ENCODE data around the gene ABCA3.
"Not testable (repeated sequence)": the region's sequence is repeated elsewhere in the genome, so short reads cannot be mapped to it uniquely, and the experiment has no call there.

Gene ABCA3

DNA sequence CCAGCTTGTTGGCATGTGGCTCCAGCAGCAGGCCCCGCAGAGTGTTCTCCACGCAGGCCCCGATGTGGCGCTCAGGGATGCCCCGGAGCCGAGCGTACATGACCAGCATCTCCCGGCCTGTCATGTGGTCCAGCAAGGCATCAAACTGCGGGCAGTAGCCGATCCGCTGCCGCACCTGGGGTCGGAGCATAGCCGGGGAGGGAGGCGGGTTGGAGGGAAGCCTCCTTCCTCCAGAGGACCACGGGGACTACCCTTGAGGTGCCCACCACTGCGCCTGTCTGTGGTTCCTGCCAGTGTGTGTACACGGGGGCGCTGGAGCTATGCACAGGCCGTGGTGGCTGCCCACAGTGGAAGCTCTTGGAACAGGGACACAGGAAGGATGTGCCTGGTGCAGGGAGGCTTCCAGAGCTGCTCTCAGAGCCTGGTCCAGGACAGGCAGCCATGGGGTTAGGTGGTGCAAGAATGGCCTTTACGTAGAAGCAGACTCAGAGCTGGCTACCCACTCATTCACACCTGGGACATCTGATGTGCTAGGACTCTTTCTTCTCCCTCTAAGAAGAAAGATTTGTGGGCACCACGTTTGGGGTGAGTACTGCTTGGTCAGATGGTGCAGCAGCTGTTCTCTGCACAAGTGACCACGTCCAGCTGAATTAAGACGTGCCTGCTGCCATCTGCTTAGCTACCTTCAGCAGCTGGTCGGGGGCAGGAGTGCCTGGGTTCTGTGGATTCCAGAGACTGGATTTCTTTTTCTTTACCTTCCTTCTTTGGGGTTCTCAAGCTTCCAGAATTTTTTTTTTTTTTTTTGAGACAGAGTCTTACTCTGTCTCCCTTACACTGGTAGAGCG lies 61.4 kb downstream of the ABCA3 start:
- no peak for DNase-seq

DNA sequence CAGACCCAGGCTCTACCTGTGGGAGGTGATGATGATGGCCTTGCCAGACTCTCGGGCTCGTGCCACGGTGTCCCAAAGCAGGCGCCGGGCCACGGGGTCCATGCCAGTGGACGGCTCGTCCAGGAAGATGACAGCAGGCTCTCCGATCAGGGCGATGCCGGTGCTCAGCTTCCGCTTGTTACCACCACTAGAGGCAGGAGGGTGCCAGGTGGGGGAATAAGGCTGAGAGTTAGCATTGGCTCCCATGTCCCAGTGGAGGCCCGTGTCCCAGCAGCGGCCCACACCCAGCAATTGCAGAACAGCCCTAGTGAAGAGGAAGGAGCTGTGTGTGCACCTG lies 62.3 kb downstream of the ABCA3 start:
- DNase-seq: no peak

DNA sequence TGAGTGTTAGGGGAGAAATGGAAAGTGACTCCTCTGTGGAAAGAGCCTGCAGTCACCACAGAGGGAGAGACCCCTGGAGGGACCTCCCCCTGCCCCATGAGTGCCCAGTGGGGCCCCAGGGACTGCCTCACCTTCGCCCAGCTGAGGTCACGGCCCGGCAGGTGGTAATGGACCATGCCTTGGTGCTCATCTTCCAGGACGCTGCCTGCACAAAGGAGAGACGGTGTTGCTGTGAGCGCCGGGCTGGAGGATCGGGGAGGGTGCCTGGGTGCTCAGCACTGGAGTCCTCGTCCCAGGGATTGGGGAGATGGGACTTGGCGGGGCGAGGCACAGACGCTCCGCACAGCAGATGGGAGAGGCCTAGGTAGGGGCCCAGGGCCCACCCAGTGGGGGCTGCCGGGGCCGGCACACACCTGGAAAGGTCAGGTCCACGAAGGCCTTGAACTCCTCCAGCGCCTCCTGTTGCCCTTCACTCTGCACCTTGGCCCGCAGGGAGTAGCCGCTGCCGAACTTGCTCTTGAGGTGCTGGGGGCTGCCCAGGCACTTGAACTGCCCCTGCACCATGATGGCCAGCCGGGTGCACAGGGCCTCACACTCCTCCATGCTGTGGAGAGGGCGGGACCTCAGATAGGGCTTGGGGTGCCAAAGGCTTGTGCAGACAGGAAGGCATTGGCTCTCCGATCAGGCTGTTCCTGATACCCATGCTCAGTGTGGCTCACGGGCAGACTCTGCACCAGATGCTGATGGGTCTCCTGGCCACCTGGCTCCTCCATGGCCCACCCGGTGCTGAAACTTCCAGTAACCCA lies 62.9 kb downstream of the ABCA3 start:
- DNase-seq: no peak

DNA sequence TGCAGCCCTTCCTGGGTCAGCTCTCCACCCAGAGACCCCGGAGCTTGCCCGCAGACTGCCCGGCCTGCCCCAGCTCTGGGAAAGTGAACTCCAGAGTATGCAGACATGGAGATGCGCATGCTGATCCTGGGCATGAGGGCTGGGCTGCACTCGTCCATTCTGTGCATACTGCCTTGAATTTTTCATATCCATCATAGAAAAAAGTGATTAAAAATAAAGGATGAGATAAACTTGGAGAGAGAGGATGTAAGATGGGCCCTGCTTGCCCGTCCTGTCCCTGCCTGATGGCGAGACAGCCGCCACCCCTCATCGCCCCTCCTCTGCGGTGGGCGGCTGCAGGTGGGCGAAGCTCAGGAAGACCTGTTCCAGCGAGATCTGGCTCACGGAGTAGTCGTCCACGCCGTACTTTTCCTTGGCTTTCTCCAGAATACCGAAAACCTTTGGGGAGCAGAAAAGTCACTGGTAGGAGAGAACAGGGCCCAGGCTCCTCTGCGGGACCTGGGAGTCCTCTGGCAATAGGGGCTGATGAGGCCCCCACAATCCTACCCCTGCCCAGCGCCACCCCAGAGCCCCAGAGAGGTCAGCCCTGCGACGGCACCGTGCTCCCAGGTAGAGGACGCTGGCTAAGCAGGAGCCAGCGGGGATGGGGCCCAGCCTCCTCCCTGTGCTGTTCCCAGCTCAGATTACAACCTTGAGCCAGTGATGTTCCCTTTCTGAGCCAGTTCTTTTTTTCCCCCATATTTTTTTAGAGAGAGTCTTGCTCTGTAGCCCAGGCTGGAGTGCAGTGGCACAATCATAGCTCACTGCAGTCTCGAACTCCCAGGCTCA lies 63.9 kb downstream of the ABCA3 start:
- no peak for DNase-seq

DNA sequence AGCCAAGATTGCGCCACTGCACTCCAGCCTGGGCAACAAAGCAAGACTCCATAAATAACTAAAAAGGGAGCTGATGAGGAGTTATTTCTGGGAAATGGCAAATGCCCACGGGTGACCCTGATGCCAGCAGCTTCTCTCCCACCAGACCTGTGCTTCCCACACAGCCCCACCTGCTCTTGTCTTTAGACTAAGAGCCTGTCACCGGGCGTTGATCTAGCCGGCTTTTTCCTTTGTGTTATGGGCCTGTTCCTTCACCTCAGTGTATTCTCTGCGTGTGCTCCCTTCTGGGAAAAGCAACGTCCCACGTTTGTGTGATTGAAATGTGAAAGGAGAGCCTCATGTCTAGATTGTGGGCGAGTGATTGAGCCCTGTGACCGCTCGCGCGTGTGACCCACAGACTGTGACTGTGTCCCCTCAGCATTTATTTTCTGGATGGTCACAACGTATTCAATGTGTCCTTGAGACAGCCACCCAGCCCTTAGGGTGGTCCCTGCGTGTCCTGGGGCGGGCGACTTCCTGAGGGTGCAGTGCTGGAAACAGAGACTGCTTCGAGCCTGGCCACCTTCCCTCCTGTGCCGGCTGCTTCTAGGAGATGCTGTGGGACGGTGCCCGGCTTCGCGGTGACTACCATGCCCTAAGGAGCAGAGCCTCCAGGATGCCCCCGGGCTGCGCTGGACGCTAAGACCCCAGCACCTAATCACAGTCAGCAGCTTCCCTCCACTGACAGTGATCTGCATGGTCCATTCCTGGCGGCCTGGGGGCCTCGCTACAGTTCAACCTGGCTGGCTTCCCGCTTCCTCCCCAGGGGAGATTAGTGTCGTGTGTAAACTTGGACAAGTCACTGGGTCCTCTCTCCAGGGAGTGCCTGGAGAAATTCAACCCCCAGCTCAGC lies 64.8 kb downstream of the ABCA3 start:
- no peak for DNase-seq

DNA sequence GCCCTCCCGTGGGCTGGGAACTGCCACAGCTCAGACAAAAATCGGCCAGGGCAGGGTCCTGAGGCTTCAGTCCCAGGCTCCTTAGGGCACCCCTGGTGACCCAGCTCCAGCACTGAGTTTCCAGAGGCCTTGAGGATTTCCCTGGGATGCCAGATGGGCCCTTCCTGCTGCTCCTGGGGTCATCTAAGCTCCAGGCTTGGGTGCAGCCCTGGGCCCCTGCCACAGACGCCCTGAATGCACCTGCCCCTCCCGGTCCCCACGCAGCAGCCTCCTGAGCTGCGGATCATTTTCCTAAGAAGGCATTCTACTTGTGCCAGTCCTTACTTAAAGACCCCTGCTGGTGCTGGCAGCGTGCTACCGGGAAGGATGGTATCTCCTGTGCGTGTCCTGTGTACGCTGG lies 66.6 kb downstream of the ABCA3 start:
- no peak for DNase-seq

DNA sequence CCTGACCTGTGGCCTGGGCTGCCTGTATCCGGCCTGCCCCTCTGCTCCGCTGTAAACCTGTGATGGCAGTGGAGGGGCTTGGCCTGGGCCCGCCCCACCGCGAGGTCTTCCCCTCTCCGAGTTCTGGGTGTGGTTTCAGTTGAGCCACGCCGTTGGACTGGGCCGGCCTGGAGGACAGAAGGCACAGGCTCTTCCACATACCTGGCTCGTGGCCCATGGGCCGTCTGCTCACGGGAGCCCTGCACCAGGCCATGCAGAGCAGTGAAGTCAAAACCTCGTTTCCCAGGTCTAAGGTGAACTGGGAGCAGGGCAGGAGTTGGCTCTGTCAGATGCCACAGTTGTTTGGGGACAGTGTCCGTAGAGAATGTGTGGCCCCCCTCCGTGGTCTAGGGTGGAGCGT lies 67.0 kb downstream of the ABCA3 start:
- no peak for DNase-seq

DNA sequence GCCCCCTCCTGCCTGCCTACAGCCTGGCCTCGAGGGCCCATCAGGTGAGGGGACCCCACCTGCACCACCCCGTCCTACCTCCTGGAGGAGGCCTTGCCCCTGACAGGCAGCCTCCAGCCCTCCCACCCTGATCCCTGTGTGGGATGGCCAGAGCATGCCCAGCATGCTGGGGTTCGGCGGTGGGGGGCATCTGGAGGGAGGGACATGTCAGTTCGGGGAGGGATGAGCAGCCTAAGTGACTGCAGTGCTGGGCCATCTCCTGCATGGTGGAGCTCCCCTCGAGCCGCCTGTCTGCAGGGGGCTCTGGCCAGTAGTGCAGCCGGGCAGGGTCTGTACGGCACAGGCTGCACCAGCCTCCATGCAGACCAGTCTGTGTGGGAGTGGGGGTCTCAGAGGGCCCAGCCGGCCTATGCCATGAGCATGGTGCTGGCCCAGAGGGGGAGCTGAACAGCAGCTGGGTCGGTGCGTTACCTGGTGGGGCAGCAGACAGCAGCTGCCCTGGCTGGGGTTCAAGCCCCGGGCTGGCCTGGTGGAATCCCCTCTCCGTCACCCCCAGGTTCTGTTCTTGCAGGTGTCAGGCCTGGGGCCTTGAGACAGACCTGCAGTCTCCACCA lies 68.6 kb downstream of the ABCA3 start:
- DNase-seq: no peak

DNA sequence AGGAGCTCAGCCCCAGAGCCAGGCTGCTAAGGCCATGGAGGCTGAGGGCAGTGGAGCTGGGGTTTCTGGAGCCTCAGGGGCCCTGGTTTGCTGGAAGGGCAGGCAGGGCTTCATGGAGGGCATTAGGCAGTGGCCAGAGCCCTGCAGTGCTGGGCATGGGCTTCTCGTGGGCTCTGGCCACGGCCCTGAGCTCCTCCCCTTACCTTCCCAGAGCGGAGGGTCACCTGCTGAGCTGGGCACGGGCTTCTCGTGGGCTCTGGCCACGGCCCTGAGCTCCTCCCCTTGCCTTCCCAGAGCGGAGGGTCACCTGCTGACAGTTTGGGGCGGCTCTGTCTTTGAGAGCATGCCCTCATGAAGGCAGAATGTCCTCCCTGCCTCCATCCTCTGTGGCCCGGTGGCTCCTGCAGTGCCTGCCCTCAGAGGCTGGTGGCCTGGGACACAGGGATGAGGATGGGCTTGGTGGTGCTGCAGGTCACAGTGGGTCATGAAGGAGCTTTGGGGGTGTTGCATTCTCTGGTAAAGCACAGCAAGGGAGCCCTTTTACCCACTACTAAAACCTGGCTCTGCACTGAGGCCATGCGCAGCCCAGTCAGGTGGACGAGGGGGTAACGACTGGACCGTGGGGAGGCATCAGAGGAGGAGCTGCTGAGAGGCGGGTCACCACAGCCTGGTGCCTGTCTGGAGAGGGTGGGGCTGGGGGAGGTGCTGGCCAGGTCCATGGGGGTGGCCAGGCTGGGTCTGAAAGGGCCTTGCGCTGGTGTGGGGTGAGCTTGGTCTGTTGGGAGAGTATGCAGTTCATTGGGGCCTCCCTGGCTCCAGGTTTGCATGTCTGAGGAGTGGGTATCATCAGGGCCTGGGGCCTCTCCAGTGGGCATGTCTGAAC lies 69.7 kb downstream of the ABCA3 start:
- DNase-seq: no peak

DNA sequence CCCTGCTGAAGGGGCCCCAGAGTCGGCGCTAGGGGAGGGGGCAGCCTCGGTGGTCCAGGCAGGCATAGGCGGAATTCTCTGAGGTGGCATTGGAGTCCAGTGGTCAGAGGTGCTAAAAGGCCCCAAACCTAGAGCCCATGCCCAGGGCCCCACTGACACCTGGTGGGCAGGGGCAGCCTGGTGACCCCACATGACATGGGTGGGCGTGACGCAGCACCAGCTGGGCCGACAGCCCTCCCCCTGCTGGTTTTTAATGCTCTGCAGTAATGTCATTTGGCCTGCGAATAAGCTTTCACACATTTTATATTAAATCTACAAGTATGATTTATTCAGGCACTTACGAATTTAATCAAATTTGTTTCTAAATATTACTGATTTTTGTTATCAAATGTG lies 70.5 kb downstream of the ABCA3 start:
- DNase-seq: no peak

DNA sequence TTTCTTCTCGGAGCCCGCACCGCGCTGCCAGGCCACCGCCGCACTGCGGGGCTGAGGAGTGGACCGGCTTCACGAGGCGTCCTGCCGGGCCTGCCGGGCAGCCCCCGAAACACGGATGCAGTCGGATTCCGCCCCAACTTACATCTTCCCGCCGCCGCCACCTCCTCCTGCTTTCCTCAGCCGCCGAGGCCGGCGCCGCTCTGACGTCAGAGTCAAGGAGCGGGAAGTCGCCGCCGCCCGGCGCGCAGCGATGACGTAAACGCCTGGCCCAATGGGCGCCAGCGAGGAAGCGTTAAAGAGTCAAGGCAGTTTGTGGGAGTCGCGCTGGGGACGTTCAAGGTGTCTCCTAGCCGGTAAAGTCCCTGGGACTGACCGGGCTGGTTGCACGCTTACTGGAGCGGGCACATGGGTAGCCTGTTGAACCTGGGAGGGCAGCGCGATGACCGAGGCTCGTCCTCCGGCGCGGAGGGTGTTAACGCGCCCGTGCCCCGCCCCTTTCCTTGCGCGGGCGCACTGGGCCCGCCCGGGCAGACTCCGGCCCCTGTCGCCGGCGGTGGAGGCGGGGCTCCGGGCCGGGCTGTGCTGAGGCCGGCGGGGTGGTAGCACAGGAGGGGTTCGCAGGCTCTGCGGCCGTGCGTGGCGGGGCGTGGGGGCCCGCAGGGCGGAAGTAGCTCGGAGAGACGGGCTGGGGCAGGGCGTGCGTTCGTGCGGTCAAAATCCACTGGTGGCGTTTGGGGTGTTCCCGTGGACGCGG lies 72.4 kb downstream of the ABCA3 start, which contains the start of gene RNPS1:
Gene RNPS1 (minus strand): TSS at position 214 of the 754 bp plus-strand sequence. CDS start 3,483 bp downstream, outside the sequence.
- no peak for DNase-seq

DNA sequence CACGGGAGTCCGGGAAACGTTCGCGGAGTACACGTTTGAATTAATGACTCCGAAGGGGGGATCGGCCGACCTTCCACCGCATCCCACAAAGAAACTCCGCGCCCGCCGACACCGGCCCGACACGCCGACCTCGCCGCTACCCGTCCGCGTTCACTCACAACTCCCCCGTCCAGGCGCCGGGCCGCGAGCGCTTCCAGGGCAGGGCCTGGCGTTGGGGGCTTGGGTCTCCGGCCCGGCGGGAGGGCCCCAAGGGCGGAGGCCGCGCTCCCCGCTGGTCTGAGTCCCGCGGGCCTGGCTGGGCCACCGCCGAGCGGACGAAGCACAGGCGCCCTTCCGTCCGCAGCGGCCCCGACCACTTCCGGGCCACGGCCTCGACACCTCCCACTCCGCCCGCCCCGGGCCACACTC lies 73.0 kb downstream of the ABCA3 start:
- not testable (repeated sequence) for DNase-seq

DNA sequence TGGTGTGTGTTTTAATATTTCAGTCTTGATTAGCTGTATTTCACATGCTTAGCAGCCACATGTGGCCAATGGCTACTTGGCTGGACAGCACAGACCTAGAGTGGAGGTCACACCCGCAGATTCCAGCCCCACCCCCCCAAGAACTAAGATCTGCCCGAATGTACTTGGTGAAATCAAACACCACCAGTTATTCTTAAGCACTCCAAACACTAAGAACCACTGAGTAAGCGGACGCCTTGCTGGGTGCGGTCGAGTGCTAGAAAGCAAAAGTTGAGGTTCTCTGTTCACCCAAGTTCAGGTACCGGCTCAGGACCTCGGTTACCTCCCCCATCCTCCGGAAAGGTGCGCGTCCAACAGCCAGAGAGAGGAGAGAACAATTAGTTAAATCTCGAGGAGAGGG lies 73.6 kb downstream of the ABCA3 start:
- not testable (repeated sequence) for DNase-seq

DNA sequence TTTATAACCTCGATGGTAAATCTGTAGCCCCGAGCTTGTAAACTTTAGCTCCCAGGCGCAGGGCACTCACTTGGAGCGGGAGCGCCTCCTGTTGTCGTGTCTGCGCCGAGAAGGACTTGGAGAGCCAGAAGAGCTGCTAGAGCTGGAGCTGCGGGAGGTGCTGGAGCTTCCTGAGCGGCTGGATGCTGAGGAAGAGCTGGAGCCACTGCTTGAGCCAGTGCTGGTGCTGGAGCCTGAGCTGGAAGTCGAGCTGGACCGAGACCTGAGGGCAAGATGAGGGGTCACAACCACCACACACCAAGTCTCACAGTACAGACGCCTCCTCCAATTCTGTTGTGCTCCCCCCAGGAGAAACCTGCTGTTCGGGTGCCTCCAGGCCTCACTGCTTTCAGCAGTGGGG lies 77.5 kb downstream of the ABCA3 start:
- not testable (repeated sequence) for DNase-seq

DNA sequence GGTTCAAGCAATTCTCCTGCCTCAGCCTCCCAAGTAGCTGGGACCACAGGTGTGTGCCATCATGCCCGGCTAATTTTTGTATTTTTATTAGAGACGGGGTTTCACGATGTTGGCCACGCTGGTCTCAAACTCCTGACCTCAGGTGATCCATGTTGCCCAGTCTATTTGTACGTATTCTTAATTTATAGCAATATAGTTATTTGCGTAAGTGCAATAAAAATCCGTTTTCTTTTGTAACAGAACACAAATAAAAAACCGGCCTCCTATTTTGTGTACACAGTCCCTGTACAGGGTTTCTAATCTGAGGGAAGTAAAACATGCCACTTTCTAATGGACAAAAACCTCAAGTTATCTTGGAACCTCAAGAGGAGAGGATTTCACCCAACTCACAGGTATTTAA lies 80.3 kb downstream of the ABCA3 start:
- no peak for DNase-seq

DNA sequence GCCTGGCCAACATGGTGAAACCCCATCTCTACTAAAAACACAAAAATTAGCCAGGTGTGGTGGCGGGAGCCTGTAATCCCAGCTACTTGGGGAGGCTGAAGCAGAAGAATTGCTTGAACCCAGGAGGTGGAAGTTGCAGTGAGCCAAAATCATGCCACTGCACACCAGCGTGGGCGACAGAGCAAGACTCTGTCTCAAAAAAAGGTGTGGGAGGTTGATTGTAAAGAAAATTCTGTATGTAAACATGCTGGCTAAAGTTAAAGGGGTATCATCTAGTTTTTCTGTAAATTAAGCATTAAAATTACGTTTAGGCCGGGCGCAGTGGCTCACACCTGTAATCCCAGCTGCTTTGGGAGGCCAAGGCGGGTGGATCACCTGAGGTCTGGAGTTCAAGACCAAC lies 82.0 kb downstream of the ABCA3 start:
- not testable (repeated sequence) for DNase-seq

DNA sequence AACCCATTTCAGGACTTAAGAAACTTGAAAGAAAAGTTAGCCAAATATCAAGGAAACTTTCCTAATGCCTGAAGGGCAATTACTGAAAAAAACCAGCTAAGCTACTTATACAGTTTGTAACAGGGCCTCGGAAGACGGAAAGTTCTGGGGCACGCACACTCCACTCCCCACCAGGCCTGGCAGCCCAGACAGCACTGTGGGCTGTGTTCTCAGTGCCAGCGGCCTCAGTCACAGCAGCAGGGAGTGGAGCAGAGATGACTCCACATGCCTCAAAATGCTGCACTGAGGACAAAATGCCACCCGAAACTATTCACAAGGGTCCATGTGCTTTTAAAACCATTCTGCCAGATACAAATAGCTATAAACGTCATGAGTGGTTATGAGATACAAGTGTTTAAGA lies 82.8 kb downstream of the ABCA3 start:
- no peak for DNase-seq

DNA sequence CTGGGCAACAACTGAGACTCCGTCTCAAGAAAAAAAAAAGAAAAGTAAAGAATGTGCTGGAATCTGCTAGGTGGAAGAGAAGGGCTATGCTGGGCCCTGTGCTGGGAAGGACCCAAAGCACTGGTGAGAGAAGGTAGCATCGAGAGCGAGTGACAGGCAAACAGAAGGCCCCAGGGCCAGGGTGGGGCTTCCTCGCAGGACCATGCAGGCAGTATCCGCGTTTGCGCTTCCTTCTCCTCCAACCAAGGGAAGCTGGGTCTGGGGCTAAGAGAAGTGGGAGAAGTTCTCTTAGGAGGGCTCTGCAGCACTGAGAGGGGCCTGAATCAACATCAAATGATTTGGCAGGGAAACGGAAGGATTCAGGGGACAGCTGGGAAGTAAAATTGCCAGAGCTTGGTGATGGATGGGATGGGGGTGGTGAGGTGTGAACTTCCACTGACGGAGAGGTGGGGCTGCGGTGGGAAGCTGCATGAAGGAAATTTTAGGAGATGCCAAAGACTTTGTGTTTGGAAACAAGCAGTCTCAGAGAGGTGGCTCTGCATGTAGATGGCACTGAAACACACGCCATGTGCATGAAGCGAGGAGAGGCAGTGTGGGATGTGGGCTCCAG lies 83.9 kb downstream of the ABCA3 start:
- DNase-seq: no peak

DNA sequence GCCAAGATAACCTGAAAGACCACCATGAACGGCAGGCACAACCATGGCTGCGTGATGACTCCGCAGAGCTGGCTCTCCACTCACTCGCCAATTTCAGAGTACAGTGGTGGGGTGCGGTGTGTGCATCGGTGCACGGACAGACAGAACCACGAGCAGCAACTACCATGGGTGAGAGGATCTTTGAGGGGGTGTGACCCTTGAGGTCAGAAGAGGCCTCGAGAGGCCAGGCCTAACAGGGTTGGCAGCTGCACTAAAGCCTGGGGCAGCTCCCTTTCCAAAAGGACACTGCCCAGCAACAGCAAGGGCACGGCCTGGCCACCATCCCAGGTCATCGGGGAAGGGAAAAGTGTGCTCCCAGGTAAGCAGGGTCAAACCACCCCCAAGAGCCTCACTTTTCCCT lies 87.2 kb downstream of the ABCA3 start:
- no peak for DNase-seq

DNA sequence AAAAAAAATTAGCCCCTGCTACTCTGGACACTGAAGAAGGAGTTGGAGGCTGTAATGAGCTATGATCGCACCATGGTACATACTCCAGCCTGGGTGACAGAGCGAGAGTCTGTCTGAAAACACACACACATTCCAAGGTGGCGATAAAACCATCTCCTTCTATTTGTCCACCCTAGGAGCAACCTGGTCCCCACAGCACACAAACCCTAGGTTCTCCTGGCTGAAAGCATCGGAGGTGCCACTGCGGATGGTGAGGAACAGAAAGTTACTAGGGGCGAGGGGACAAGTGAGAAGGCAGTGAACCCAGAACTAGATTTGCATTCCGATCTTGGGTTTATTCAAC lies 87.8 kb downstream of the ABCA3 start:
- no peak for DNase-seq

Data from SIG-M5 (cell line).